KOPT-K1 (cell line): ENCODE measurements around the gene SERINC3.

Source experiments
- H3K27ac ChIP-seq: fragments of 200-600 bp; sonication (generic); 2 replicates; pipeline ENCODE4 v1.5.1; 2016; ENCODE audit warnings: antibody characterized with exemption, mild to moderate bottlenecking, low read depth, low read length; ENCODE audit not compliant: poor library complexity, severe bottlenecking
- H3K36me3 ChIP-seq: fragments of 200-600 bp; sonication (generic); 2 replicates; pipeline ENCODE4 v1.5.1; 2017; ENCODE audit warnings: antibody characterized with exemption, mild to moderate bottlenecking, low read length, moderate library complexity; ENCODE audit not compliant: insufficient read depth
- H3K9me3 ChIP-seq: fragments of 200-600 bp; sonication (generic); 2 replicates; pipeline ENCODE4 v1.5.1; 2017; ENCODE audit warnings: antibody characterized with exemption, low read length, mild to moderate bottlenecking; ENCODE audit not compliant: insufficient read depth, poor library complexity, severe bottlenecking

SERINC3 gene

DNA sequence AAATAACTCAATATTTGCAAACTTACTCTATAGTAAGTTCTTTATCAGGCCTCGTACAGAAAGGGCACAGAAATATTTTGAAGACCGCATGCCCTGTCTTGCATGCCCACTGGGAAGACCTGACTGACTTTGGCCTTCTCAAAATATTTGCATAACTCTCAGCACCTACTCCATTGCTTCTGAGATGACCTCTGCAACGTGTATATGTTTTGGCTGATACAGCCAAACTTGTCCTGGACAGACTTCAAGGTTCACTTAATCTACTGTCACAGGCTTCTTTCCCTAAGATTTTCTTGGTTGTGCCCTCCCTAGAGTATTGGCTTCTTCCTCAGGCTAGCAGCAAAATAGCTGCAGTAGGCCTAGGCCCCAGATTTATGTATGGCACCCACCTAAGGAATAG, 21.5 kb upstream of the SERINC3 start:
- Histone ChIP-seq H3K27ac (no peak overlapping the region), H3K9me3 (no peaks in the 10 kb centered on the region), H3K36me3 (no peaks in the 10 kb centered on the region)

DNA sequence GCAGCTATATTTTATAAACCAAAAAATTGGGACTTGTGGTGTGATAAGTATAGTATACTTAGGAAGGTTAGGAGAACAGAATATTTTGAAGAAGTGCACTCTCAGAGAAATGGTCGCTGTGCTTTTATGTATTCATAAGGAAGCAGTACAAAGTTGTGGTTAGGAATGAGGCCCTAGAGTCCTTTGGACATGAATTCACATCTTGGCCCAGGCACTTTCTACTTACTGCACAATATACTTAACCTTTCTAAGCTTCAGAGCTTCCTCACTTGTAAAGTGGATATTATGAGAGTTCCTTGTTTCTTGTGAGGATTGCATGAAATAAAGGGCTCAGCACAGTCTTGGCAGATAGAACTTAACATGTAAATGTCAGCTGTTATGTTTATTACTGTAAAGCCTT, 21.0 kb upstream of the SERINC3 start:
- no peaks in the 10 kb centered on the region for H3K36me3 ChIP-seq
- H3K27ac ChIP-seq = no peak overlapping the region
- no peaks in the 10 kb centered on the region for H3K9me3 ChIP-seq

DNA sequence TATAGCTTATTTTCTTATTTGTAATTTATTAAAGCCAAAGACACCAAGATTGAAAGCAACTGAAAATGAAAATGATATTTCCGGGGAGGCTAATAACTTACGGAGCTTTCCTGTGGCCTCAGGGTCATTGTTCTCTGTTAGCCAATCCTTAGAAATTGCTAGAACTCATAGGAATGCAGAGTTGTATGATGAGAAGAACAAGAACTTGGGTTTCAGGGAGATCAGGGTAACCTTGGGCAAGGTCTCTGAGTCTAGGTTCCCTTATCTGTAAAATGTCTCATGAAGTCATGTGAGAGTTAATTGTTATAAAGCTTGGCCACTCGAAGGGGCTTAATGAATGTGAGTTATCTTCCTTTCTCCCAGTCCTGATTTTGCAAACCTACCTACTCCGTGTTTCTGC, 20.1 kb upstream of the SERINC3 start:
- H3K27ac ChIP-seq = no peak overlapping the region
- H3K9me3 ChIP-seq = no peaks in the 10 kb centered on the region
- no peaks in the 10 kb centered on the region for H3K36me3 ChIP-seq

DNA sequence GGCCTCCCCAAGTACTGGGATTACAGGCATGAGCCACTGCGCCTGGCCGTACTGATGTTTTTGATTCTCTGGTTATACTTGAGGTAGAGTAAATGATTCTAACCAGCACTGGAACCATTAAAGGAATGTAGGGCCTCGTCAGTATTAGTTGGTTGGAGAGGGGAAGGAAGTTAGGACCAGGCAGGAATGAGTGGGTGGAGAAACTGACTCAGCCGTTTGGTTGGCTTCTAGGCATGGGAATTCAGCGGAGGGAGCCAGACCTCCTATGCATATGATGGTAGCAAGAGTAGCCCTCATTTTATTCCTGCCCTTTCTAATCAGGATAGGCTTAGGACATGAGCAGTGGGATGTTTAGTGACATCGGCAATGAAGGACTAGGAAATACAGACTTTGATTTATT, 19.0 kb upstream of the SERINC3 start:
- Histone ChIP-seq H3K36me3 (no peaks in the 10 kb centered on the region), H3K27ac (no peak overlapping the region), H3K9me3 (no peaks in the 10 kb centered on the region)

DNA sequence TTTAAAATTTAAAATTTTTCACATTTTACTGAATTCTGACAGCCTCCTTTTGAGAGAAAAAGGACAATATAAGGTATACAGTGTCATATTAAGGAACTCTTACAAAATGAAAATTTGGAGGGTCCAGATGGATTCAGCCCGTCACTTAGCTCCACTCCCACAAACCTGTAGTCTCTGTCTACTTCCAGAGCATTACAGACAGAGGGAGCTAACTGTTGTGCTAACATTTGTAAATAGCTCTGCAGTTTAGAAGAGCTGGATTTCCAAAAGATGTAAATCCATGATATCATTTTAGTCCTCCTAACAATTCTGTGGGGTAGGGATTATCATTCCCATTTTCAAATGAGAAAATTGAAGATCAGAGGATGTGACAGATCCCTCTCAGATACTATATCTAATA, 16.1 kb upstream of the SERINC3 start:
- Histone ChIP-seq H3K9me3 (no peaks in the 10 kb centered on the region), H3K36me3 (no peaks in the 10 kb centered on the region), H3K27ac (no peak overlapping the region)

DNA sequence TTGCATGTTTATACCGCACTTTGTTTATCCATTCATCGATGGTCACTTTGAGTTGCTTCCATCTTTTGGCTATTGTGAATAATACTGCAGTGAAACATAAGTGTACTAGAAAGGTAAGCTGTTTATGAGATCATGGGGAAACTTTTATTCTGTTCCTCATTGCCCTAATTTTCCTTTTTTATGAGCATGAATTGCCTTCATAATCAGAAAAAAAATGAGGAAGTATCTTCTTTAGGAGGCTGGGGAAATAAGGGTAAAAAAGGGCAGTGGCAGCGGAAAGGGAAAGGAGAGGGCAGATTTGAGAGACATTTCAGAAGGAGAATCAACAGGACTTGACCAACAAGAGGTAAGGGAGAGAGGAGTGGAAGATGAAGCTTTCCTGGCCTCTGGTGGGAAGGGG, 14.3 kb upstream of the SERINC3 start:
- no peaks in the 10 kb centered on the region for H3K9me3 ChIP-seq
- no peak overlapping the region for H3K27ac ChIP-seq

DNA sequence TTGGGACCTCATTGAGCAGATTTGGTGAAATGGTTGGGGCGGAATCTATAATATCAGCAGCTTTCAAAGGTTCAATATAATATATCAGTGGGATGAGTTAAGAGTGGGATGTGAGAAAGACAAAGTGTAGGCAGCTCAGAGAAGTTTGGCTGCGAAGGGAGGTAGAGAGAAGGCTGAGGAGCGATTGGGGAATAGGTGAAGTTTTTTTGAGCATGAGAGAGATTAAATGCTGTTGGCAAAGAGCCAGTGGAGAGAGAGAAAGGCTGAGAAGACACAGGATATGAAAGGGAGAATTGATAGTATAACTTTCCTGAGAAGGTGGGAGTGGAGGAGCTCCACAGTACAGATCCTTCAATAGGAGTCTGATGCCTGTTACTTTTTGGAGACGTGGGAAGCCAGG, 12.1 kb upstream of the SERINC3 start:
- no peaks in the 10 kb centered on the region for H3K36me3 ChIP-seq
- H3K9me3 ChIP-seq = no peaks in the 10 kb centered on the region
- no peak overlapping the region for H3K27ac ChIP-seq

More for the DNA sequence above, 14.3 kb upstream of the SERINC3 start:
- H3K36me3 ChIP-seq = no peaks in the 10 kb centered on the region

DNA sequence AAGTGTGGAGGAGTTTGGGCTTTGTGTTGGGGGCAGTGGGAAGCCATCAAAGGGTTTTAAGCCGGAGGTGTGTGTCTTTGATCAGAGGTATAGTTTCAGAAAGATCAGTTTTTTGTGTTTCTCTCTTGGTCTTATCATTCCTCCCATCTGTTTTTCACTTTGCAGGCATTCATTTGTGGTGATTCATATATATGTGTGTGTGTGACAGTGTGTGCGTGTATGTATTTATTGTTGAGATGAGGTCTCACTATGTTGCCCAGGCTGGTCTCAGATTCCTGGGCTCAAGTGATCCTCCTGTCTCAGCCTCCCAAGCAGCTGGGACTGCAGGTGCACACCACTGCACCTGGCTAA, 11.1 kb upstream of the SERINC3 start:
- no peak overlapping the region for H3K27ac ChIP-seq
- no peaks in the 10 kb centered on the region for H3K9me3 ChIP-seq
- no peaks in the 10 kb centered on the region for H3K36me3 ChIP-seq

DNA sequence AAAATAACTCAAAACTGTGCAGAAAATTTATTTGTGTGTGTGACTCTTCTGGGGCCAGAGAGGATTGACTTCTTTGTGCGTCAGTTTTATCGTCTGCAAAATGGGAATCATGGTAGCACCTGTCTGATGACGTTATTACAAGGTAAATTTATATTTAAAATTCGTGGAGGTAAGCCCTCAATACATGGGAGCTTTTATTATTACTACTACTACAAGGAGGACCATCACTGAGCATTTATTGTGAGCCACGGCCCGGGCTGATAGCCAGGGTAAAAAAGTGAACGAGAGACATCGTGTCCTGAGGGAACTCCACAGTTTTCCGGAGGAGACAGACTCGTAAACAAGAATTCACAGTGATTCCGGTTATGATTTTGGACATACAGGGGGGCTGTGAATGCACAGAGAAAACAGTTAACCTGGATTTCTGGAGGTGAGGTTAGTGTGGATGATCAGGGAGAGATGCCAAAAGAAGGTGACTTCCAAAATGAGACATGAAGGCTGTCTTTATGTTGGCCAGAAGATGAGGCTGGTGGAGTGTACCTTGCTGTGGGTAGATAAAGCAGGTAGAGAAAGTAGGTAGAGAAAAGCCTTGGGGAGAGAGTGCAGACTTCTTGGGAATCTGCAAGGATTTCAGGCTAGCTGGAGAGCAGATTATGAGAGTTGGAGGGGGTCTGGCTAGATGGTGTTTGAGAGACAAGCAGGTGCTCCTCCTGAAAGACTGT, 10.6 kb upstream of the SERINC3 start:
- Histone ChIP-seq H3K36me3 (no peaks in the 10 kb centered on the region), H3K27ac (peak overlapping the region; percentile 40), H3K9me3 (no peaks in the 10 kb centered on the region)

DNA sequence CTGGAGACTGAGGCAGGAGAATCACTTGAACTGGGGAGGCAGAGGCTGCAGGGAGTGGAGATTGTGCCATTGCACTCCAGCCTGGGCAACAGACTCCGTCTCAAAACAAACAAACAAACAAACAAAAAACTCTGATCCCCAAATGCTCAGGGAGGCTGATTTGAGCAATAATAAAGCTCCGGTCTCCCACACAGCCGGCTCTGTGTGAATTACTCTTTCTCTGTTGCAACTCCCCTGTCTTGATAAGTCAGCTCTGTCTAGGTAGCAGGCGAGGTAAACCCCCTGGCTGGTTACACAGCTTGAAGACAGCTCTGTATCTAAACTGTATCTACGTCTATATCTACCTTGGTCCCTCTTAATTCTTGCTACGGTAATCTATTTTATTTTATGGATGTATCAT, 6.4 kb upstream of the SERINC3 start:
- no peak overlapping the region for H3K27ac ChIP-seq
- no peaks in the 10 kb centered on the region for H3K36me3 ChIP-seq
- no peaks in the 10 kb centered on the region for H3K9me3 ChIP-seq

DNA sequence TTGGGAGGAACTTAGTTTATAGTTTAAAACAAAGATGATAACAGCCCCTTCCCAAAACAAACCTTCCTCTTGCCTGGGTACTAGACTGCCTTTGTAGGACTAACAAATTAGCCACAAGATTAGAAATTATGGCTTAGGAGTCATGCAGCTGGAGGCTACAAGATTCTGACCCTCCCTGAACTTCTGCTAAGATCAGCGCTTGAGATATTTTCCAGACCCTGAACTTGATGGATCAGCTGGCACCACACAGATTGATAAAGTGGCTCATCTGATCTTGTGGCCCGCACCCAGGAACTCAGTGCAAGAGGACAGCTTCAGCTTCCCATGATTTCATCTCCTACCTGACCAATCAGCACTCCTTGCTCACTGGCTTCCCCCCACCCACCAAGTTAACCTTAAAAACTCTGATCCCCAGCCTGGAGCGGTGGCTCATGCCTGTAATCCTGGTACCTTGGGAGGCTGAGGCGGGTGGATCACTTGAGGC, 5.9 kb upstream of the SERINC3 start:
- no peak overlapping the region for H3K27ac ChIP-seq
- H3K9me3 ChIP-seq = no peaks in the 10 kb centered on the region
- H3K36me3 ChIP-seq = no peaks in the 10 kb centered on the region

DNA sequence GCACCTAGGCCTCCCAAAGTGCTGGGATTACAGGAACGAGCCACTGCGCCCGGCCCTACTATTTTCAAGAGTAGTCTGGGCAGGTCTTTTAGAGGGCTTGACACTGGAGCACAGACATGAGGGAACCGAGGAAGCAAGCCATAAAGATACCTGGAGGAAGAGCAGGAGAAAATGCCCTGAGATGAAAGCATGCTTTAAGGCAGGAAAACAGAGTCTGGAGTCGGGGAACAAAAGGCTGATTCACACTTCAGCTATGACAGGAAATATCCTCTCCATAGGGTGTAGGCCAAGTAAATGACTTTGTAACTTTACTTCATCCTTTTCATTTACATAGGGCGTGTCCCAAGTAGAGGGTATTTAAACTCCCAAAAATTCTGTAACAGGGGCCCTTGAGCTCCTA, 4.3 kb upstream of the SERINC3 start:
- H3K9me3 ChIP-seq = no peaks in the 10 kb centered on the region
- no peak overlapping the region for H3K27ac ChIP-seq
- no peaks in the 10 kb centered on the region for H3K36me3 ChIP-seq

DNA sequence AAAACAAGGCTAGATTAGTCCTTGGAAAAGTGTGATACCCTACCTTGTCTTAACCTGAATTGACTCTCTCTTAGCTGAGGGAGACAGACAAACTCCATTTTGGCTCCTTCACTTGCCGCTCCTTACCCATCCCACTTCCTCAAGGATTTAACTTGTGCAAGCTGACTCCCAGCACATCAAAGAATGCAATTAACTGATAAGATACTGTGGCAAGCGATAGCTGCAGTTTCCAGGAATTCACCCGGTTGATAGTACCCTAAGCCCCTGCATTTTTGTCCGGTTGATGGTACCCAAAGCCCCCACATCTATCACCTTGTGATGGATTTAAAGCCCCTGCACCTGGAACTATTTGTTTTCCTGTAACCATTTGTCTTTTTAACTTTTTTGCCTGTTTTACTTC, 1.9 kb upstream of the SERINC3 start:
- Histone ChIP-seq H3K27ac (peak overlapping the region; percentile 21), H3K9me3 (no peaks in the 10 kb centered on the region), H3K36me3 (no peaks in the 10 kb centered on the region)

DNA sequence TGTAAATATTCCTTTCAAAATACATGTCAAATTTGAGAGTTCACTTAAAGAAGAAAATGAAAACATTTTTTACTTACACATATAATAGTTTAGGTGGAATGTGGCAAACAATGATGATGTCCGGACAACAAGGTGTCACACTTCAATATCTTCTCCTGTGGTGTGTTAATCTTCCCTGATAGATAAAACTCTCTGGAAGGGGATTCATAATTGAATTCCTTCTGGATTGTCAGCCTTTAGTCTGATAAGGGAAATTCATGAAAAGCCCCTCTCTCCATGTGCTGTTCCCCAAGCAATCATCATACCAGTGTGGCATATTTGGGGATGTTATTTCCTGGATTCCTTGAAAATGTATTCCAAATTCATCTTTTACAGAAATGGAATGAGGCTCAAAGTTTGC, 971 bp upstream of the SERINC3 start:
- Histone ChIP-seq H3K36me3 (no peaks in the 10 kb centered on the region), H3K27ac (no peak overlapping the region), H3K9me3 (no peaks in the 10 kb centered on the region)

DNA sequence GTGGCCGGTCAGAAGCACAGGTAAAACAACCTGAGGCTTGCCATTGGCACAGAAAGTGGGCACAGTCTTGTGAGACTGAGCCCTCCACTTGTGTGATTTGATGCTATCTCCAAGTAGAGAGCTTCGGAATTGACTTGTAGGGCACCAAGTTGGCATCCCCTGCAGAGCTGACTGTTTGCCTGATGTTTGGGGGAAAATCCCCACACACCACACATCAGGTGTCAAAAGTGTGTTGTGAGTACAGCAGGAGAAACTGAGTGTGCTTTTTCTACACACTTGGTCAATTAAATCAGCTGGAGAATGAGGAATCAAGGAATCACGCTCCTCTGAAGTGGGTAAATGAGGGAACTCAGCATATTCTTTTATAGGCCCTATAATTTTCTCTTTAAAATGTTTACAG, 989 bp downstream of the SERINC3 start:
- H3K27ac ChIP-seq = peak overlapping the region; percentile 86

DNA sequence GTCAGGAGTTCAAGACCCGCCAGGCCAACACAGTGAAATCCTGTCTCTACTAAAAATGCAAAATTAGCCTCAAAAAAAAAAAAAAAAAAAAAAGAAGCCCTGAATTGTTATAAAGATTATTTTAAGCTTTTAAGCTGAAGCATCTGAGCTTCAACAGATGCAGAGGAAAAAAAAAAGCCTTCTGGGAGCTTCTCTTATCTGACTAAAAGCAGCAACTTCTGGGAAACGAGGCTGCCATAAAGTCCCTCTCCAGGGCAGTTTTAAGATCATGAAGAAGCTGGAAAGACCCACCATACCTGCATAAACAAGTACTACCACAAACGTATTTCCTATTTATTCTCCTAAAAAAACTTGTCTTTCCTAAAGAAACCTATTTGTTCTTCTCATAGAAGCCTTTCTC, 3.6 kb downstream of the SERINC3 start:
- H3K36me3 ChIP-seq = peaks cover 17% of the 10 kb centered on the region
- H3K9me3 ChIP-seq = no peaks in the 10 kb centered on the region
- H3K27ac ChIP-seq = no peak overlapping the region

More for the DNA sequence above, 989 bp downstream of the SERINC3 start:
- H3K36me3 ChIP-seq = peaks cover 7% of the 10 kb centered on the region; the same call in 1 of the 2 replicates
- H3K9me3 ChIP-seq = no peaks in the 10 kb centered on the region
